GM12878 (cell line): Measurements from ENCODE around the gene AKAP1. TPM values are rescaled to one million over a fixed set of nuclear protein-coding genes. Genes with fewer than 3 reads are reported as not detected.

Experiments used
- ATAC-seq: fragments of 200-7000 bp; cut with Tn5 transposase; 3 replicates; pipeline ENCODE4 v1.9.1; 2020; ENCODE audit warnings: mild to moderate bottlenecking, moderate library complexity
- BruUV-seq: library from RNA; stranded (reverse); fragments of 400-500 nt; replicated peaks from 2 replicates; lab custom pipeline; 2021; lab: Mats Ljungman, UMichigan
- CTCF ChIA-PET: fragments of 300-600 bp; sonication (Branson Sonifier 250); formaldehyde crosslinking; extraction: SDS; loops from one replicate; lab custom pipeline; 2021; ENCODE audit warnings: inconsistent platforms; lab: Yijun Ruan, JAX
- POLR2A ChIA-PET: fragments of 350-600 bp; formaldehyde crosslinking; extraction: SDS; loops from one replicate; lab custom pipeline; 2021; ENCODE audit warnings: inconsistent platforms; lab: Charles Lee
- RAD21 ChIA-PET: fragments of 300-600 bp; sonication (Branson Sonifier 250); formaldehyde crosslinking; loops from one replicate; lab custom pipeline; 2023; ENCODE audit warnings: antibody characterized with exemption; ENCODE audit not compliant: unreplicated experiment; lab: Charles Lee
- SMC1A ChIA-PET: fragments of 300-600 bp; sonication (Branson Sonifier 250); formaldehyde crosslinking; loops from one replicate; lab custom pipeline; 2023; ENCODE audit not compliant: unreplicated experiment, uncharacterized antibody; lab: Charles Lee
- DNase-seq: peaks from one replicate; pipeline ENCODE4 v3.0.0-alpha.2; 2011; ENCODE audit warnings: low read depth, low spot score
- FAIRE-seq: peaks from 3 replicates; lab custom pipeline; 2011; peaks lifted over from hg19 to GRCh38; lab: Jason Lieb, UNC
- H2AFZ ChIP-seq: 2 replicates; pipeline ENCODE4 v1.6.0; 2011; ENCODE audit warnings: low read depth, low read length, control low read depth; ENCODE audit not compliant: control insufficient read depth
- H3K27ac ChIP-seq: 2 replicates; pipeline ENCODE4 v1.5.1; 2011; ENCODE audit warnings: control low read depth; ENCODE audit not compliant: control insufficient read depth, insufficient read depth
- H3K27me3 ChIP-seq, 2 experiments: replicated peaks in 1 of 2; 2 replicates each; pipeline versions ENCODE4 v1.6.0 to v1.6.1; 2011; ENCODE audit warnings: low read length in 1 of 2; ENCODE audit not compliant: control insufficient read depth in 2 of 2, insufficient read depth in 2 of 2
- H3K36me3 ChIP-seq, 2 experiments: 2 replicates each; pipeline ENCODE4 v1.5.1; 2011; ENCODE audit warnings: low read length in 1 of 2; ENCODE audit not compliant: control insufficient read depth in 2 of 2, insufficient read depth in 2 of 2
- H3K4me1 ChIP-seq: 2 replicates; pipeline ENCODE4 v1.6.1; 2011; ENCODE audit warnings: mild to moderate bottlenecking, low read length, moderate library complexity, mixed read lengths; ENCODE audit not compliant: control insufficient read depth, insufficient read depth
- H3K4me2 ChIP-seq: 2 replicates; pipeline ENCODE4 v1.6.0; 2011; ENCODE audit warnings: control low read depth; ENCODE audit not compliant: control insufficient read depth, insufficient read depth
- H3K4me3 ChIP-seq: fragments of 200-600 bp; sonication (generic); 2 replicates; pipeline ENCODE4 v1.5.1; 2016
- H3K79me2 ChIP-seq: 2 replicates; pipeline ENCODE4 v1.6.0; 2011; ENCODE audit warnings: low read length; ENCODE audit not compliant: control insufficient read depth, insufficient read depth
- H3K9ac ChIP-seq: 2 replicates; pipeline ENCODE4 v1.8.0; 2011; ENCODE audit warnings: low read length, control low read depth, mixed read lengths; ENCODE audit not compliant: control insufficient read depth, insufficient read depth
- H3K9me3 ChIP-seq: replicated peaks from 3 replicates; pipeline ENCODE4 v1.5.1; 2011; ENCODE audit warnings: mild to moderate bottlenecking, low read length; ENCODE audit not compliant: control insufficient read depth, insufficient read depth
- H4K20me1 ChIP-seq: 2 replicates; pipeline ENCODE4 v1.6.0; 2011; ENCODE audit not compliant: control insufficient read depth, insufficient read depth
- BMI1 ChIP-seq: fragments of 450-650 bp; IDR thresholded peaks from 2 replicates; pipeline ENCODE4 v1.6.1; 2016; ENCODE audit warnings: mild to moderate bottlenecking, moderate library complexity, borderline replicate concordance
- EP300 ChIP-seq, 2 experiments: fragments of 150-350 bp in 1 of 2; IDR thresholded peaks; 2 replicates each; pipeline ENCODE4 v1.6.1; 2011 to 2012; ENCODE audit warnings: low read depth in 2 of 2, low read length in 2 of 2, borderline replicate concordance in 1 of 2, improper control_type of control experiment in 1 of 2, inconsistent platforms in 1 of 2; ENCODE audit not compliant: control insufficient read depth in 1 of 2
- FOXK2 ChIP-seq: fragments of 450-650 bp; IDR thresholded peaks from 2 replicates; pipeline ENCODE4 v1.6.1; 2017; ENCODE audit warnings: mild to moderate bottlenecking, moderate library complexity
- MEF2B ChIP-seq: fragments of 450-650 bp; IDR thresholded peaks from 2 replicates; pipeline ENCODE4 v1.6.1; 2018; ENCODE audit warnings: mild to moderate bottlenecking, moderate library complexity; ENCODE audit not compliant: partially characterized antibody, poor library complexity, severe bottlenecking
- MYB ChIP-seq: fragments of 150-350 bp; IDR thresholded peaks from 2 replicates; pipeline ENCODE4 v1.6.1; 2014; ENCODE audit warnings: mild to moderate bottlenecking, low read depth, low read length, borderline replicate concordance
- SIN3A ChIP-seq: IDR thresholded peaks from 2 replicates; pipeline ENCODE4 v1.6.1; 2012; ENCODE audit warnings: low read depth, low read length, improper control_type of control experiment
- SIX5 ChIP-seq: IDR thresholded peaks from 2 replicates; pipeline ENCODE4 v1.6.1; 2011; ENCODE audit warnings: mild to moderate bottlenecking, low read depth, low read length, moderate library complexity; ENCODE audit not compliant: severe bottlenecking
- SMARCA5 ChIP-seq: fragments of 450-650 bp; IDR thresholded peaks from 2 replicates; pipeline ENCODE4 v1.6.1; 2017; ENCODE audit warnings: mild to moderate bottlenecking
- SMC3 ChIP-seq: IDR thresholded peaks from 2 replicates; pipeline ENCODE4 v1.6.1; 2011; ENCODE audit warnings: low read length, improper control_type of control experiment, borderline replicate concordance
- TAF1 ChIP-seq: IDR thresholded peaks from 2 replicates; pipeline ENCODE4 v1.6.1; 2011; ENCODE audit warnings: mild to moderate bottlenecking, low read depth, low read length, borderline replicate concordance
- TBL1XR1 ChIP-seq: IDR thresholded peaks from 2 replicates; pipeline ENCODE4 v1.6.1; 2012; ENCODE audit warnings: low read depth, low read length, improper control_type of control experiment
- WGBS: methylation state at CpG from one replicate; pipeline ENCODE4 v1.1.6; 2016; ENCODE audit warnings: low lambda C conversion rate; ENCODE audit not compliant: insufficient replicate concordance, insufficient coverage; ENCODE audit errors: missing lambda C conversion rate; 5-methylcytosine and 5-hydroxymethylcytosine counted together
- in situ Hi-C: fragments of 300-500 bp; cut with MboI; formaldehyde crosslinking; loops from 9 replicates; pipeline ENCODE4 v1.14.3; 2018; ENCODE audit warnings: mixed read lengths
- intact Hi-C: fragments of 100-400 bp; cut with micrococcal nuclease; formaldehyde crosslinking; loops from one replicate; pipeline ENCODE4 v1.14.2; 2022; ENCODE audit not compliant: unreplicated experiment
- polyA plus RNA-seq, 11 experiments: library from polyadenylated mRNA; depleted of rRNA in 4 of 11; unstranded in 6 of 11; stranded (reverse) in 5 of 11; fragments of >200 nt; fragmentation: Nextera tagmentation in 4 of 11; fragmentation: Illumina TruSeq in 1 of 11; extraction: Ambion mirVana in 4 of 11; extraction: Trizol in 1 of 11; gene quantifications; 1 replicate in 1 of 11; 2 replicates in 10 of 11; pipeline versions ENCODE4 v1.2.1 to v1.2.3, GENCODE V29; 2011 to 2016; ENCODE audit warnings: inconsistent platforms in 2 of 11, missing spikeins in 2 of 11, low read depth in 1 of 11
- total RNA-seq, 4 experiments: library from RNA; depleted of rRNA in 3 of 4; stranded (reverse); fragments of >200 nt in 3 of 4; fragmentation: Illumina TruSeq in 1 of 4; extraction: Trizol in 1 of 4; gene quantifications; 2 replicates each; pipeline versions ENCODE4 v1.2.1 to v1.2.3, GENCODE V29; 2013 to 2021
- TF ChIP-seq, protein P1 (sequence below): fragments of 450-650 bp; formaldehyde crosslinking; IDR thresholded peaks from 2 replicates; pipeline ENCODE4 v1.5.0; 2022; ENCODE audit warnings: mild to moderate bottlenecking, missing genetic modification characterization

The AKAP1 gene
- total and polyA plus RNA-seq, 10 of the 15 experiments (the other 5 are each of a cell fraction or from before 2014, with no cell fraction given), result 11.9 to 50.5 (median 38.1) TPM

DNA sequence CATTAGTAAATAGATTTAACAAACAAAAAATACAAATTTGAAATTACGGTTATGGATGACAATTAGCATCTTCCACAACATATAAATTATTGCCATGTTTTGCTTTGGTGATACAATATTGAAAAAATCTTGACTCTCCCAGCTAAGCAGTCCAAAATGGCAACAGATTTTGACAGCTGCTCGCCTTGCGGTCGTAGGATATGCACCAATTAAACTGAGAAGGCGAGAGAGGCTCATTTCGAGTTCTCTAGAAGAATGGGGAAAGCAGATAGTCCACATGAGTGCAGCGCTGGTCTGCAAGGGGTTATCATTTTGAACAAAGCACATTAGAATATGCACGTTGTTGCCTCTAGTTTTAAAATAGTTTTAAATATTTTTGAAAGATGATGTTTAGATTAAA is 55.3 kb downstream of the AKAP1 start:
- SMC1A ChIA-PET, result no interaction called here
- Histone ChIP-seq H3K9ac (no peak overlapping the region), H3K4me3 (no peak overlapping the region), H3K36me3 (no peaks in the 10 kb centered on the region), H3K4me1 (no peaks in the 10 kb centered on the region), H3K27me3 (no peaks in the 10 kb centered on the region), H3K9me3 (no peaks in the 10 kb centered on the region), H4K20me1 (no peaks in the 10 kb centered on the region), H2AFZ (no peak overlapping the region), H3K4me2 (no peak overlapping the region), H3K79me2 (no peaks in the 10 kb centered on the region), H3K27ac (no peak overlapping the region)
- POLR2A ChIA-PET, result no interaction called here
- CTCF ChIA-PET, result no interaction called here
- intact Hi-C loops, result no loop called here
- DNase-seq, result no peak
- TF ChIP-seq SMARCA5 (no peak), MYB (no peak), EP300 (IDR thresholded peaks at IDR 0.05; ENCODE audit: borderline replicate concordance in 1 of 2, control insufficient read depth in 1 of 2, low read depth in 2 of 2, low read length in 2 of 2) (no peak), TAF1 (no peak), SIX5 (no peak), TBL1XR1 (no peak), MEF2B (no peak), FOXK2 (no peak), SIN3A (no peak), SMC3 (no peak), BMI1 (no peak)
- TF ChIP-seq, protein P1, sequence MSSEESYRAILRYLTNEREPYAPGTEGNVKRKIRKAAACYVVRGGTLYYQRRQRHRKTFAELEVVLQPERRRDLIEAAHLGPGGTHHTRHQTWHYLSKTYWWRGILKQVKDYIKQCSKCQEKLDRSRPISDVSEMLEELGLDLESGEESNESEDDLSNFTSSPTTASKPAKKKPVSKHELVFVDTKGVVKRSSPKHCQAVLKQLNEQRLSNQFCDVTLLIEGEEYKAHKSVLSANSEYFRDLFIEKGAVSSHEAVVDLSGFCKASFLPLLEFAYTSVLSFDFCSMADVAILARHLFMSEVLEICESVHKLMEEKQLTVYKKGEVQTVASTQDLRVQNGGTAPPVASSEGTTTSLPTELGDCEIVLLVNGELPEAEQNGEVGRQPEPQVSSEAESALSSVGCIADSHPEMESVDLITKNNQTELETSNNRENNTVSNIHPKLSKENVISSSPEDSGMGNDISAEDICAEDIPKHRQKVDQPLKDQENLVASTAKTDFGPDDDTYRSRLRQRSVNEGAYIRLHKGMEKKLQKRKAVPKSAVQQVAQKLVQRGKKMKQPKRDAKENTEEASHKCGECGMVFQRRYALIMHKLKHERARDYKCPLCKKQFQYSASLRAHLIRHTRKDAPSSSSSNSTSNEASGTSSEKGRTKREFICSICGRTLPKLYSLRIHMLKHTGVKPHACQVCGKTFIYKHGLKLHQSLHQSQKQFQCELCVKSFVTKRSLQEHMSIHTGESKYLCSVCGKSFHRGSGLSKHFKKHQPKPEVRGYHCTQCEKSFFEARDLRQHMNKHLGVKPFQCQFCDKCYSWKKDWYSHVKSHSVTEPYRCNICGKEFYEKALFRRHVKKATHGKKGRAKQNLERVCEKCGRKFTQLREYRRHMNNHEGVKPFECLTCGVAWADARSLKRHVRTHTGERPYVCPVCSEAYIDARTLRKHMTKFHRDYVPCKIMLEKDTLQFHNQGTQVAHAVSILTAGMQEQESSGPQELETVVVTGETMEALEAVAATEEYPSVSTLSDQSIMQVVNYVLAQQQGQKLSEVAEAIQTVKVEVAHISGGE (CRISPR knock-in tag), result no peak
- FAIRE-seq, result no peak
- no peak for ATAC-seq
- RAD21 ChIA-PET, result no interaction called here
- BruUV-seq, result no TSS peak
- in situ Hi-C loops, result no loop called here
- 40% methylated on average over 8 of the region's 8 CpGs for WGBS
